BLaER1 (cell line): Measurements from ENCODE around the gene IL4I1.

Source experiments
- H3K27ac ChIP-seq: shearing (Covaris generic); formaldehyde crosslinking; 2 replicates; pipeline ENCODE4 v1.8.1; 2022
- H3K27me3 ChIP-seq: shearing (Covaris generic); formaldehyde crosslinking; 2 replicates; pipeline ENCODE4 v1.8.1; 2022
- H3K36me3 ChIP-seq: shearing (Covaris generic); formaldehyde crosslinking; 2 replicates; pipeline ENCODE4 v1.8.1; 2022
- H3K4me1 ChIP-seq: shearing (Covaris generic); formaldehyde crosslinking; 2 replicates; pipeline ENCODE4 v1.8.1; 2022
- H3K4me2 ChIP-seq: shearing (Covaris generic); formaldehyde crosslinking; 2 replicates; pipeline ENCODE4 v1.8.1; 2022
- H3K4me3 ChIP-seq: shearing (Covaris generic); formaldehyde crosslinking; 2 replicates; pipeline ENCODE4 v1.8.1; 2022
- H3K9ac ChIP-seq: shearing (Covaris generic); formaldehyde crosslinking; 2 replicates; pipeline ENCODE4 v1.8.1; 2022
- H3K9me3 ChIP-seq: shearing (Covaris generic); formaldehyde crosslinking; 2 replicates; pipeline ENCODE4 v1.8.1; 2022
- H4K20me1 ChIP-seq: shearing (Covaris generic); formaldehyde crosslinking; 2 replicates; pipeline ENCODE4 v1.8.1; 2022
- Cebpa-rat ChIP-seq: shearing (Covaris generic); IDR thresholded peaks from 2 replicates; pipeline ENCODE4 v1.8.1; 2022

IL4I1 gene

GRCh38 chr19:49924004-49924880 lies 27.6 kb upstream of the IL4I1 start:
- Histone ChIP-seq H3K9ac (peak overlapping the region; percentile 70), H4K20me1 (peaks cover 90% of the 10 kb centered on the region), H3K27ac (peak overlapping the region; percentile 87), H3K36me3 (peaks cover 86% of the 10 kb centered on the region), H3K4me1 (peaks cover 89% of the 10 kb centered on the region), H3K4me2 (peak overlapping the region; percentile 98), H3K27me3 (no peaks in the 10 kb centered on the region), H3K9me3 (no peaks in the 10 kb centered on the region), H3K4me3 (peak overlapping the region; percentile 41)
- peak; percentile 63; the same call in 1 of the 2 replicates for TF ChIP-seq Cebpa-rat

- Histone ChIP-seq H3K27me3 (no peaks in the 10 kb centered on the region), H3K4me2 (peak overlapping the region; percentile 98), H3K4me3 (peak overlapping the region; percentile 41; the same call in 1 of the 2 replicates), H3K9ac (peak overlapping the region; percentile 70), H3K4me1 (peaks cover 92% of the 10 kb centered on the region), H4K20me1 (peaks cover 98% of the 10 kb centered on the region), H3K36me3 (peaks cover 92% of the 10 kb centered on the region), H3K9me3 (no peaks in the 10 kb centered on the region), H3K27ac (peak overlapping the region; percentile 87)
- TF ChIP-seq Cebpa-rat = no peak
Observed at GRCh38 chr19:49923055-49924003, 26.6 kb upstream of the IL4I1 start.

GRCh38 chr19:49921871-49922795 lies 25.4 kb upstream of the IL4I1 start:
- H3K9ac ChIP-seq = peak overlapping the region; percentile 64
- no peaks in the 10 kb centered on the region for H3K9me3 ChIP-seq
- H3K36me3 ChIP-seq = peaks cover 95% of the 10 kb centered on the region
- TF ChIP-seq Cebpa-rat = no peak
- H3K4me1 ChIP-seq = peaks cover 92% of the 10 kb centered on the region
- peaks cover 99% of the 10 kb centered on the region for H4K20me1 ChIP-seq
- H3K4me3 ChIP-seq = no peak overlapping the region
- no peaks in the 10 kb centered on the region for H3K27me3 ChIP-seq
- peak overlapping the region; percentile 98 for H3K4me2 ChIP-seq
- peak overlapping the region; percentile 87 for H3K27ac ChIP-seq

DNA sequence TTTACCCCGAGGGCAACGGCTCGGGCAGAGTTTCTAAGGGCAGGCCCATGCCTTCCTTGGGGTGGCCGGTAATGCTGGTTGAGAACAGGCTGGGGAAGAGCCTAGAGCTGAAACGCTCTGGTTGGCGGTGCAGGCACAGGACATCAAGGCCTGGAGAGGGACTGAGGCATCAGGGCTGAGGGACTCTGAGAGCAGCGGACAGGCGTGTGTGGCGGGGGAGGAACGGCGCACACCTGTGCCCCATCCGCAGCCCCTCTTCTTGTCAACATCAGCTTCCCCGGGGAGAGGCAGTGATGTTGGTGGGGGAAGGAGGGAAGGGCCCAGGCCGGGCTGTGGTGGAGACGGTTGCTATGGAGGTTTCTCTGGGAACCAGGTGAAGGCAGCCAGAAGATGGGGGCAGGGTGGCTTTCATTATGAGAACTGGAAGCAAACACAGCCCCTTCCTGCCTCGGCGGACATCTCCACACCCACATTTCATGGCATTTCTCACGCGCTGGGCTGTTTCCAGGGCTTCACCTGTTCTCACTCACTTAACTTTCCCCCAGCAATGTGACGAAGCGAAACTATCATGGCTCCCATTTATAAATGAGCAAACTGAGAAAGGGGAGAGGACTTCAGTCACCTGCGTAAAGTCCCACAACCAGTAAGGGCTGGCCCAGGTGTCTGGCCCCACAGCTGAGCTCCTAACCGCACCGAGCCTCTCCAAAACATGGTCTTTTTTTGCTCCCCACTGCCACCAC lies 24.1 kb upstream of the IL4I1 start:
- peak overlapping the region; percentile 87 for H3K27ac ChIP-seq
- no peaks in the 10 kb centered on the region for H3K9me3 ChIP-seq
- peaks cover 96% of the 10 kb centered on the region for H3K36me3 ChIP-seq
- no peaks in the 10 kb centered on the region for H3K27me3 ChIP-seq
- TF ChIP-seq Cebpa-rat = no peak
- H3K9ac ChIP-seq = peak overlapping the region; percentile 64
- H3K4me3 ChIP-seq = no peak overlapping the region
- peak overlapping the region; percentile 98 for H3K4me2 ChIP-seq
- peaks cover 81% of the 10 kb centered on the region for H3K4me1 ChIP-seq
- H4K20me1 ChIP-seq = peaks cover 99% of the 10 kb centered on the region

DNA sequence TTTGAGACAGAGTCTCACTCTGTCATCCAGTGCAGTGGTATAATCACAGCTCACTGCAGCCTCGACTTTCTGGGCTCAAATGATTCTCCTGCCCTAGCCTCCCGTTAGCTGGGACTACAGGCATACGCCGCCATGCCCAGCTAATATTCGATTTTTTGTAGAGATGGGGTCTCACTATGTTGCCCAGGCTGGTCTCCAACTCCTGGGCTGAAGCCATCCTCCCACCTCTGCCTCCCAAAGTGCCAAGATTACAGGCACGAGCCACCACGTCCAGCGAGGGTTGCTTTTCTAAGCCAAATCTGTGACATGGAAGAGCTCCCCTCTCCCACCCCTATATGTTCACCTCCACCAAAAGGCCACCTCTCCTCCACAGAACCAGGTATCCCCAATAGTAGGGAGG lies 21.4 kb upstream of the IL4I1 start:
- no peak overlapping the region for H3K4me2 ChIP-seq
- H3K36me3 ChIP-seq = peaks cover 97% of the 10 kb centered on the region
- no peak overlapping the region for H3K27ac ChIP-seq
- no peak overlapping the region for H3K9ac ChIP-seq
- H4K20me1 ChIP-seq = peaks cover 99% of the 10 kb centered on the region
- no peaks in the 10 kb centered on the region for H3K9me3 ChIP-seq
- no peak for TF ChIP-seq Cebpa-rat
- no peaks in the 10 kb centered on the region for H3K27me3 ChIP-seq
- H3K4me3 ChIP-seq = no peak overlapping the region
- H3K4me1 ChIP-seq = peaks cover 55% of the 10 kb centered on the region

DNA sequence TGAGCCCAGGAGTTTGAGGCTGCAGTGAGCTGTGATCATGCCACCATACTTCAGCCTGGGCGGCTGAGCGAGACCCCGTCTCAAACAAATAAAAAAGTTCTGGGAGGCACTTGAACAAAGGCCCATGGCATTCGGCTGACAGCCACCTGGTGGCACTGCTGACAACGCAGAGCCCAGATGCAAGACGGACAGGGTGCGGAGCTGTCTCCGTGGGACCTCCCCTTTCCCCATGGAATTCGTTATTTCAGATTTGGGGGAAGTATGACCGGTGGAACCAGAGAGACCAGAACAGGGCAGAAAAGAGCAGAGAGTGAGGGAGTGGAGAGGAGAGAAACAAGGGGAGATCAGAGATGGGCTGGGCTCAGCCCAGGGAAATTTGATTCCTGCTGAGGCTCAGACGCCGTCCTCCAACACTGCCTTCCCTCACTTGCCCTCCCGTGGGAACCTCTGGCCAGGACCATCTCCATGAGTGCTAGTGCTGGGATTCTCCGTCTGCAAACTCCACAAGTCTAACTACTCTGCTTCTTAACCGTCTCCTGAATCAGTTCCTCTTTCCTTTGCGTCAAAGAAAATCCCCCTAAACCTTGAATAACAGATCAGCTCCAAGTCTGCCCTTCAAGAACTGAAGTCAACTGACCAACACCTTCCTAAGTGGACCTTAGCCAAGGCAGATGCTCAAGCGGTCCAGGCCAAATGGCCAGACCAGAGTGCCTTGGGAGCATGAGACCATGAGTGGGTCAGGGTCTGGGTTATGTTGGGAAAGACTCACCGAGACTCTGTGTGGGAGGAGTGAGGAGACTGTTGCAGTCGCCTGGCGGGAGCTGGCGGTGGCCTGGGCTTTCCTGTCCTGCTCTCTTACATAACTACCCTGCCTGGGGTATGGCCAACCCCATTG lies 20.4 kb upstream of the IL4I1 start:
- Histone ChIP-seq H3K27ac (0 out of 2 replicates have a peak overlapping the region, but pooled peaks have one; percentile 7), H3K9me3 (no peaks in the 10 kb centered on the region), H4K20me1 (peaks cover 99% of the 10 kb centered on the region), H3K27me3 (no peaks in the 10 kb centered on the region), H3K4me2 (0 out of 2 replicates have a peak overlapping the region, but pooled peaks have one; percentile 1), H3K4me3 (no peak overlapping the region), H3K36me3 (peaks cover 97% of the 10 kb centered on the region), H3K9ac (no peak overlapping the region), H3K4me1 (peaks cover 55% of the 10 kb centered on the region)
- no peak for TF ChIP-seq Cebpa-rat

- Histone ChIP-seq H3K4me3 (no peak overlapping the region), H3K27ac (no peak overlapping the region), H3K4me2 (no peak overlapping the region), H3K36me3 (peaks cover 96% of the 10 kb centered on the region), H4K20me1 (peaks cover 99% of the 10 kb centered on the region), H3K9ac (no peak overlapping the region), H3K9me3 (no peaks in the 10 kb centered on the region), H3K4me1 (peaks cover 51% of the 10 kb centered on the region), H3K27me3 (no peaks in the 10 kb centered on the region)
- no peak for TF ChIP-seq Cebpa-rat
Observed at GRCh38 chr19:49915271-49915670, 18.6 kb upstream of the IL4I1 start.

- TF ChIP-seq Cebpa-rat = no peak
Observed at GRCh38 chr19:49913720-49914119, 17.0 kb upstream of the IL4I1 start.

More at GRCh38 chr19:49913720-49914119, 17.0 kb upstream of the IL4I1 start:
- Histone ChIP-seq H4K20me1 (peaks cover 99% of the 10 kb centered on the region), H3K4me2 (no peak overlapping the region), H3K4me3 (no peak overlapping the region), H3K36me3 (peaks cover 98% of the 10 kb centered on the region), H3K4me1 (peaks cover 48% of the 10 kb centered on the region), H3K27ac (no peak overlapping the region), H3K9ac (no peak overlapping the region), H3K9me3 (no peaks in the 10 kb centered on the region), H3K27me3 (no peaks in the 10 kb centered on the region)
